Progenitor cell of endocrine pancreas (in vitro differentiated cells): Measurements from ENCODE around the gene UFD1. TPM values are rescaled to one million over a fixed set of nuclear protein-coding genes. Genes with fewer than 3 reads are reported as not detected.
A peak's percentile ranks its signal among the peaks of the same experiment; 100 is the strongest.

Experiments
- DNase-seq: peaks from one replicate; pipeline ENCODE4 v3.0.0; 2021; ENCODE audit warnings: low spot score; ENCODE audit not compliant: unreplicated experiment
- H3K27ac Mint-ChIP-seq: 2 replicates; pipeline ENCODE4 v1.8.0; 2021; ENCODE audit warnings: mild to moderate bottlenecking, moderate library complexity, mixed read lengths
- H3K27me3 Mint-ChIP-seq: 2 replicates; pipeline ENCODE4 v1.8.0; 2021; ENCODE audit warnings: mixed read lengths
- H3K36me3 Mint-ChIP-seq: 2 replicates; pipeline ENCODE4 v1.8.0; 2022; ENCODE audit warnings: mixed read lengths; ENCODE audit not compliant: insufficient read depth
- H3K4me1 Mint-ChIP-seq: 2 replicates; pipeline ENCODE4 v1.8.0; 2021; ENCODE audit warnings: low read depth, mixed read lengths
- H3K4me3 Mint-ChIP-seq: 2 replicates; pipeline ENCODE4 v1.8.0; 2021; ENCODE audit warnings: low read depth, mild to moderate bottlenecking, moderate library complexity, mixed read lengths
- H3K9me3 Mint-ChIP-seq: 2 replicates; pipeline ENCODE4 v1.8.0; 2021; ENCODE audit warnings: low read depth, mixed read lengths
- CTCF ChIP-seq: fragments of 200-600 bp; sonication (generic); IDR thresholded peaks from one replicate; pipeline ENCODE4 v1.5.0; 2021; ENCODE audit warnings: antibody characterized with exemption, mild to moderate bottlenecking; ENCODE audit not compliant: unreplicated experiment
- total RNA-seq: library from RNA; stranded (reverse); gene quantifications from 2 replicates; pipeline ENCODE4 v1.2.1, GENCODE V29; 2021

Gene UFD1
- total RNA-seq, 1 donor from 2014 or later: 55.3 TPM

GRCh38 chr22:19525666-19526065, 46.7 kb upstream of the UFD1 start:
- Mint-ChIP-seq H3K36me3 (no peaks in the 10 kb centered on the region), H3K4me3 (no peak overlapping the region), H3K9me3 (no peaks in the 10 kb centered on the region), H3K4me1 (peaks cover 3% of the 10 kb centered on the region), H3K27me3 (peaks cover 56% of the 10 kb centered on the region), H3K27ac (no peak overlapping the region)
- DNase-seq: no peak
- TF ChIP-seq CTCF: no peak

DNA sequence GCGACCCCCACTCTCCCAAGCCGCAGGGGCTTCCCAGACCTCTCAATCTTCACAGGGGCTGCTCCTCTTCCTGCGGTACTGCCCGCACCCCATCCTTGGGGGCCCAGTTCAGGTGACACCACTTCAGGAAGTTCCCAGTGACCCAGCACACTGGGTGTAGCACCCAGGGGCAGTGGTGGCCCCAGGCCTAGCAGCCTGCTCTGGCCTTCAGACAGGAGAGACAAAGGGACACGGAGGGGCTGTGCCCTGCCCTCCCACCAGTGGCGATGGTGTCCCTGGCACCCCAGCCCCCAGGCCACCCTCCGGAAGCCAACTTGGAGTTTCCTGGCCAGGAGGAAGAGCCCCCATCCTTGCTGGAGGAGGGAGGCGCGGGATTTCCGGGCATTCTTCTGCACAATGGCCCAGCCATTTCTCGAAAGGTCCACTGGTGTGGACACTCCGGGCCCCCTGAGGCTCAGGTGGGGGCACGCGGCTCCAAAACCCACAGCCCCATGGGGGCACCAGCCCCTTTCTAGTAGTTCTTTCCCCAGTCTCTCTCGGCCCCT, 46.2 kb upstream of the UFD1 start:
- Mint-ChIP-seq H3K36me3 (no peaks in the 10 kb centered on the region), H3K4me3 (peak overlapping the region; percentile 59), H3K9me3 (no peaks in the 10 kb centered on the region), H3K27me3 (peaks cover 57% of the 10 kb centered on the region), H3K27ac (no peak overlapping the region), H3K4me1 (peaks cover 3% of the 10 kb centered on the region)
- no peak for DNase-seq
- TF ChIP-seq CTCF: no peak

GRCh38 chr22:19524170-19525115, 45.5 kb upstream of the UFD1 start, which contains the start of gene CLDN5:
Gene CLDN5, minus strand, starts transcription at chr22:19524410. Its CDS starts 155 bp downstream, at chr22:19524255.
- Mint-ChIP-seq H3K4me1 (peaks cover 3% of the 10 kb centered on the region), H3K4me3 (peak within 1 kb of the TSS; percentile 59), H3K27me3 (peaks cover 57% of the 10 kb centered on the region), H3K36me3 (no peaks in the 10 kb centered on the region), H3K9me3 (no peaks in the 10 kb centered on the region), H3K27ac (no peak within 1 kb of the TSS)
- no peak for TF ChIP-seq CTCF
- DNase-seq: no peak

DNA sequence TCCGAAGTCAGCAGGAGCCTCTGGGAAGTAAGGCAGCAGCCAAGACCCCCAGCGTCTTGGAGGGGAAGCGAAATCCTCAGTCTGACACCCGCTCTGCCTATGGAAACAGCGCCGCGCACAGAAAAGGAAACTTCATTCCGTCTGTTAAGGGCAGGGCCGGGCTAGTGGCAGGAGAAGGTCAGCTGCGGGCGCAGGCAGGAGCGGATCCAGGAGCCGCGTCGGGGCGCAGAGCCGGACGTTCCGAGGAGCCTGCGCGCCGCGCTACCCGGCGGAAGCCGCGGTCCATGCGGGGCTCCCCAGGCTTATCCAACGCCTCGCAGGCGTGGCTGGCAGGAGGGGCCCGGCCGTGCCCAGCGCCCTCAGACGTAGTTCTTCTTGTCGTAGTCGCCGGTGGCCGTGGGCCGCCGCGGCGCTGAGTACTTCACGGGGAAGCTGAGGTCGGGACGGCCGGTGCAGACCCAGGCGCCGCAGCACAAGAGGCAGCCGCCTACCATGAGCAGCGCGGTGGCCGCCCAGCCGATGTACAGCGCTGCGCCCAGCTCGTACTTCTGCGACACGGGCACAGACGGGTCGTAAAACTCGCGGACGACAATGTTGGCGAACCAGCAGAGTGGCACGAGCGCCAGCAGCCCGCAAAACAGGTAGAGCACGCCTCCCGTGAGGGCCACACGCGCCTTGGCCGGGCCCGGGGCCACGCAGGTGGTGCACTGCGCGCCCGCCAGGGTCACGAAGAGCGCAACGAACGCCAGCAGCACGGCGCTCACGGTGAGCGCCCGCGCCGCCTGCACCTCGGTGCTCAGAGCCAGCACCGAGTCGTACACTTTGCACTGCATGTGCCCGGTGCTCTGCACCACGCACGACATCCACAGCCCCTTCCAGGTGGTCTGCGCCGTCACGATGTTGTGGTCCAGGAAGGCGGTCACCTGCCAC, 44.5 kb upstream of the UFD1 start:
- Mint-ChIP-seq H3K9me3 (no peaks in the 10 kb centered on the region), H3K4me3 (peak overlapping the region; percentile 56), H3K27me3 (peaks cover 57% of the 10 kb centered on the region), H3K27ac (no peak overlapping the region), H3K36me3 (no peaks in the 10 kb centered on the region), H3K4me1 (peaks cover 3% of the 10 kb centered on the region)
- DNase-seq: no peak
- TF ChIP-seq CTCF: peak; percentile 29

- no peak for TF ChIP-seq CTCF
- no peak for DNase-seq
- Mint-ChIP-seq H3K9me3 (no peaks in the 10 kb centered on the region), H3K4me3 (peak overlapping the region; percentile 38), H3K27ac (no peak overlapping the region), H3K36me3 (no peaks in the 10 kb centered on the region), H3K27me3 (peaks cover 57% of the 10 kb centered on the region), H3K4me1 (peaks cover 3% of the 10 kb centered on the region)
Measured at GRCh38 chr22:19522881-19523239, 43.9 kb upstream of the UFD1 start.
